ENCODE results near the gene THEMIS2. TPM values are rescaled to one million over a fixed set of nuclear protein-coding genes. Genes with fewer than 3 reads are reported as not detected.

Gene THEMIS2
- total and polyA plus RNA-seq, 10 of the 15 experiments (the other 5 are each of a cell fraction or from before 2014, with no cell fraction given): 9.1 to 114 (median 38.3) TPM

DNA sequence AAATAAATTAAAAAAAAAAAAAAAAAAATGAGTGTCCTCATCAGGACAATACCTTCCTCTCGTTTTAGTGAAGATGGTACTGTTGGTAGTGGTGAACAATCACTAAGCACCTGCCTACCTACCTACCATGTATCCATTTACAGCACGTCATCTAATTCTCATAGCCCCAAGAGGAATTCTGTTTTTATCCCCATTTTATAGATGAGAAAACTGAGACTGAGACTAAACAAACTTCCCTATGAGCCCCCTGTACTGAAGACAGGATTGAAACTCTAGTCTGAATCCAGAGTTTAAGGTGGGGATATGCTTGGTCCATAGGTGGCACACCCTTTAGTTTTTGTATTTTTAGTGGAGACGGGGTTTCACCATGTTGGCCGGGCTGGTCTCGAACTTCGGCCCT lies 17.3 kb upstream of the THEMIS2 start:
- FAIRE-seq (no peak), ATAC-seq (no peak), DNase-seq (ENCODE audit: low read depth, low spot score) (no peak)
- BruUV-seq (replicated peaks): no TSS peak
- Histone ChIP-seq H3K27me3 (replicated peaks in 1 of 2; ENCODE audit: control insufficient read depth in 2 of 2, insufficient read depth in 2 of 2, low read length in 1 of 2) (no peaks in the 10 kb centered on the region), H3K36me3 (ENCODE audit: control insufficient read depth in 2 of 2, insufficient read depth in 2 of 2, low read length in 1 of 2) (peaks cover 0 to 3% of the 10 kb centered on the region in 2 experiments), H3K4me1 (ENCODE audit: control insufficient read depth, insufficient read depth, low read length) (peaks cover 4% of the 10 kb centered on the region; the same call in 1 of the 2 replicates), H2AFZ (ENCODE audit: control insufficient read depth, low read depth, low read length) (no peak overlapping the region), H4K20me1 (ENCODE audit: control insufficient read depth, insufficient read depth) (no peaks in the 10 kb centered on the region), H3K4me2 (ENCODE audit: control insufficient read depth, insufficient read depth) (no peak overlapping the region), H3K79me2 (ENCODE audit: control insufficient read depth, insufficient read depth, low read length) (no peaks in the 10 kb centered on the region), H3K9ac (ENCODE audit: control insufficient read depth, insufficient read depth, low read length) (no peak overlapping the region), H3K4me3 (no peak overlapping the region), H3K9me3 (replicated peaks; ENCODE audit: control insufficient read depth, insufficient read depth, low read length) (no peaks in the 10 kb centered on the region), H3K27ac (ENCODE audit: control insufficient read depth, insufficient read depth) (no peak overlapping the region)
- ChIA-PET SMC1A (ENCODE audit: uncharacterized antibody, unreplicated experiment) (no interaction called here), POLR2A (no interaction called here), RAD21 (ENCODE audit: unreplicated experiment) (interaction anchor here (0.7 kb wide), 1 partner anchor 123 kb away, joined by 3 read pairs; no protein-coding TSS in a partner anchor), CTCF (interaction anchor here (4.0 kb wide), 1 partner anchor 124 kb away, joined by 50 read pairs; no protein-coding TSS in a partner anchor)
- in situ Hi-C loops (cut with MboI): no loop called here
- no peak for TF ChIP-seq MYB (IDR thresholded peaks at IDR 0.05; ENCODE audit: borderline replicate concordance, low read depth, low read length)
- no peak for TF ChIP-seq NBN (IDR thresholded peaks at IDR 0.05)
- TF ChIP-seq RB1 (IDR thresholded peaks at IDR 0.05; ENCODE audit: borderline replicate concordance): no peak
- TF ChIP-seq TCF12 (IDR thresholded peaks at IDR 0.05; ENCODE audit: low read depth, low read length): no peak
- no peak for TF ChIP-seq CEBPB (IDR thresholded peaks at IDR 0.05; ENCODE audit: borderline replicate concordance in 1 of 2, low read depth in 2 of 2, low read length in 2 of 2)
- TF ChIP-seq, protein P1, sequence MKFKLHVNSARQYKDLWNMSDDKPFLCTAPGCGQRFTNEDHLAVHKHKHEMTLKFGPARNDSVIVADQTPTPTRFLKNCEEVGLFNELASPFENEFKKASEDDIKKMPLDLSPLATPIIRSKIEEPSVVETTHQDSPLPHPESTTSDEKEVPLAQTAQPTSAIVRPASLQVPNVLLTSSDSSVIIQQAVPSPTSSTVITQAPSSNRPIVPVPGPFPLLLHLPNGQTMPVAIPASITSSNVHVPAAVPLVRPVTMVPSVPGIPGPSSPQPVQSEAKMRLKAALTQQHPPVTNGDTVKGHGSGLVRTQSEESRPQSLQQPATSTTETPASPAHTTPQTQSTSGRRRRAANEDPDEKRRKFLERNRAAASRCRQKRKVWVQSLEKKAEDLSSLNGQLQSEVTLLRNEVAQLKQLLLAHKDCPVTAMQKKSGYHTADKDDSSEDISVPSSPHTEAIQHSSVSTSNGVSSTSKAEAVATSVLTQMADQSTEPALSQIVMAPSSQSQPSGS (IDR thresholded peaks at IDR 0.05; ENCODE audit: low read length): no peak
- TF ChIP-seq CBFB (IDR thresholded peaks at IDR 0.05; ENCODE audit: low read depth): no peak
- no peak for TF ChIP-seq SUZ12 (IDR thresholded peaks at IDR 0.05; ENCODE audit: unreplicated experiment)
- no peak for TF ChIP-seq ZBED1 (IDR thresholded peaks at IDR 0.05; ENCODE audit: borderline replicate concordance)
- TF ChIP-seq ESRRA (IDR thresholded peaks at IDR 0.05; ENCODE audit: low read length): no peak
- no peak for TF ChIP-seq ZZZ3 (IDR thresholded peaks at IDR 0.05; ENCODE audit: control insufficient read depth, insufficient read length, low read depth)
- TF ChIP-seq POLR2AphosphoS5 (IDR thresholded peaks at IDR 0.05; ENCODE audit: low read length): no peak
- TF ChIP-seq JUNB (IDR thresholded peaks at IDR 0.05): no peak
- TF ChIP-seq, protein P2, sequence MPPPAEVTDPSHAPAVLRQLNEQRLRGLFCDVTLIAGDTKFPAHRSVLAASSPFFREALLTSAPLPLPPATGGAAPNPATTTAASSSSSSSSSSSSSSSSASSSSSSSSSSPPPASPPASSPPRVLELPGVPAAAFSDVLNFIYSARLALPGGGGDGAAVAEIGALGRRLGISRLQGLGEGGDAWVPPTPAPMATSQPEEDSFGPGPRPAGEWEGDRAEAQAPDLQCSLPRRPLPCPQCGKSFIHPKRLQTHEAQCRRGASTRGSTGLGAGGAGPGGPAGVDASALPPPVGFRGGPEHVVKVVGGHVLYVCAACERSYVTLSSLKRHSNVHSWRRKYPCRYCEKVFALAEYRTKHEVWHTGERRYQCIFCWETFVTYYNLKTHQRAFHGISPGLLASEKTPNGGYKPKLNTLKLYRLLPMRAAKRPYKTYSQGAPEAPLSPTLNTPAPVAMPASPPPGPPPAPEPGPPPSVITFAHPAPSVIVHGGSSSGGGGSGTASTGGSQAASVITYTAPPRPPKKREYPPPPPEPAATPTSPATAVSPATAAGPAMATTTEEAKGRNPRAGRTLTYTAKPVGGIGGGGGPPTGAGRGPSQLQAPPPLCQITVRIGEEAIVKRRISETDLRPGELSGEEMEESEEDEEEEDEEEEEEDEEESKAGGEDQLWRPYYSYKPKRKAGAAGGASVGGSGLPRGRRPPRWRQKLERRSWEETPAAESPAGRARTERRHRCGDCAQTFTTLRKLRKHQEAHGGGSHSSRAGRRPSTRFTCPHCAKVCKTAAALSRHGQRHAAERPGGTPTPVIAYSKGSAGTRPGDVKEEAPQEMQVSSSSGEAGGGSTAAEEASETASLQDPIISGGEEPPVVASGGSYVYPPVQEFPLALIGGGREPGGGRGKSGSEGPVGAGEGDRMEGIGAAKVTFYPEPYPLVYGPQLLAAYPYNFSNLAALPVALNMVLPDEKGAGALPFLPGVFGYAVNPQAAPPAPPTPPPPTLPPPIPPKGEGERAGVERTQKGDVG (CRISPR knock-in tag; IDR thresholded peaks at IDR 0.05): no peak
- TF ChIP-seq IKZF1 (conservative IDR thresholded peaks at IDR 0.05): no peak
- TF ChIP-seq, protein P3, sequence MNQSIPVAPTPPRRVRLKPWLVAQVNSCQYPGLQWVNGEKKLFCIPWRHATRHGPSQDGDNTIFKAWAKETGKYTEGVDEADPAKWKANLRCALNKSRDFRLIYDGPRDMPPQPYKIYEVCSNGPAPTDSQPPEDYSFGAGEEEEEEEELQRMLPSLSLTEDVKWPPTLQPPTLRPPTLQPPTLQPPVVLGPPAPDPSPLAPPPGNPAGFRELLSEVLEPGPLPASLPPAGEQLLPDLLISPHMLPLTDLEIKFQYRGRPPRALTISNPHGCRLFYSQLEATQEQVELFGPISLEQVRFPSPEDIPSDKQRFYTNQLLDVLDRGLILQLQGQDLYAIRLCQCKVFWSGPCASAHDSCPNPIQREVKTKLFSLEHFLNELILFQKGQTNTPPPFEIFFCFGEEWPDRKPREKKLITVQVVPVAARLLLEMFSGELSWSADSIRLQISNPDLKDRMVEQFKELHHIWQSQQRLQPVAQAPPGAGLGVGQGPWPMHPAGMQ (IDR thresholded peaks at IDR 0.05; ENCODE audit: borderline replicate concordance): no peak
- intact Hi-C loops (cut with micrococcal nuclease; ENCODE audit: unreplicated experiment): loop anchor here (5.0 kb wide), 1 partner anchor 232 kb away; the partner anchor contains the start of gene EYA3
- 47% methylated on average over 6 of the region's 6 CpGs for WGBS (ENCODE audit: insufficient coverage, insufficient replicate concordance, low lambda C conversion rate, missing lambda C conversion rate)

All from GM12878 (cell line).